HepG2 (cell line): ENCODE measurements around the gene ANKRD61. TPM values are rescaled to one million over a fixed set of nuclear protein-coding genes. Genes with fewer than 3 reads are reported as not detected.
A peak's percentile ranks its signal among the peaks of the same experiment; 100 is the strongest.

Experiments used
- AHR ChIP-seq: IDR thresholded peaks from 2 replicates; pipeline ENCODE4 v1.6.1; 2018; ENCODE audit warnings: missing genetic modification reagents, missing compliant biosample characterization
- ETV5 ChIP-seq: IDR thresholded peaks from 2 replicates; pipeline ENCODE4 v1.6.1; 2018; ENCODE audit warnings: missing biosample characterization, missing genetic modification reagents, inconsistent platforms, borderline replicate concordance
- FOSL2 ChIP-seq: sonication (generic); formaldehyde crosslinking; IDR thresholded peaks from 2 replicates; pipeline ENCODE4 v1.4.0; 2020; ENCODE audit warnings: missing genetic modification reagents
- NRL ChIP-seq: sonication (generic); formaldehyde crosslinking; IDR thresholded peaks from 2 replicates; pipeline ENCODE4 v1.5.0; 2020; ENCODE audit warnings: missing genetic modification reagents, mild to moderate bottlenecking, moderate library complexity, borderline replicate concordance
- RBM22 ChIP-seq: fragments of 200-400 bp; formaldehyde crosslinking; optimal IDR thresholded peaks from 2 replicates; pipeline ENCODE3; 2017; ENCODE audit warnings: mild to moderate bottlenecking, low read length, moderate library complexity
- RELA ChIP-seq: sonication (generic); formaldehyde crosslinking; IDR thresholded peaks from 2 replicates; pipeline ENCODE4 v1.4.0; 2020; ENCODE audit warnings: missing genetic modification reagents
- SALL1 ChIP-seq: sonication (generic); formaldehyde crosslinking; IDR thresholded peaks from 2 replicates; pipeline ENCODE4 v1.8.0; 2022; ENCODE audit warnings: mild to moderate bottlenecking, missing genetic modification reagents
- SAP130 ChIP-seq: IDR thresholded peaks from 2 replicates; pipeline ENCODE4 v1.6.1; 2016; ENCODE audit warnings: low read depth
- XRCC5 ChIP-seq: fragments of 200-400 bp; formaldehyde crosslinking; optimal IDR thresholded peaks from 2 replicates; pipeline ENCODE3; 2017; ENCODE audit warnings: mild to moderate bottlenecking, low read length
- polyA plus RNA-seq, 8 experiments: library from polyadenylated mRNA; depleted of rRNA in 3 of 8; stranded (reverse) in 7 of 8; unstranded in 1 of 8; fragments of >200 nt; fragmentation: Illumina TruSeq in 4 of 8; extraction: Trizol in 4 of 8; gene quantifications; 2 replicates each; pipeline versions ENCODE4 v1.2.1 to v1.2.3, GENCODE V29; 2011 to 2016; ENCODE audit warnings: low read depth in 4 of 8, missing spikeins in 1 of 8, mixed read lengths in 1 of 8; ENCODE audit not compliant: insufficient read depth in 1 of 8
- total RNA-seq, 5 experiments: library from RNA; depleted of rRNA; stranded (reverse); fragments of >200 nt; fragmentation: Illumina TruSeq; extraction: Trizol; gene quantifications; 2 replicates each; pipeline ENCODE4 v1.2.3, GENCODE V29; 2016; ENCODE audit warnings: low read depth in 1 of 5
- TF ChIP-seq, protein P1 (sequence below): sonication (generic); formaldehyde crosslinking; IDR thresholded peaks from 2 replicates; pipeline ENCODE4 v1.5.0; 2020; ENCODE audit warnings: mild to moderate bottlenecking, missing genetic modification reagents, moderate library complexity
- TF ChIP-seq, protein P2 (sequence below): sonication (generic); formaldehyde crosslinking; IDR thresholded peaks from 2 replicates; pipeline ENCODE4 v1.4.0; 2020; ENCODE audit warnings: missing genetic modification reagents
- TF ChIP-seq, protein P3 (sequence below): sonication (generic); IDR thresholded peaks from 2 replicates; pipeline ENCODE4 v1.6.1; 2016; ENCODE audit warnings: low read depth, borderline replicate concordance
- TF ChIP-seq, protein P4 (sequence below): sonication (generic); formaldehyde crosslinking; IDR thresholded peaks from 2 replicates; pipeline ENCODE4 v1.5.1; 2020; ENCODE audit warnings: mild to moderate bottlenecking, missing genetic modification reagents, moderate library complexity
- TF ChIP-seq, protein P5 (sequence below), 2 experiments: sonication (generic) in 1 of 2; formaldehyde crosslinking in 1 of 2; IDR thresholded peaks; 2 replicates each; pipeline versions ENCODE4 v1.4.0 to v1.6.1; 2018 to 2020; ENCODE audit warnings: missing genetic modification reagents in 2 of 2, borderline replicate concordance in 1 of 2, low read depth in 1 of 2, mild to moderate bottlenecking in 1 of 2, missing biosample characterization in 1 of 2

The ANKRD61 gene
- total and polyA plus RNA-seq, 2 of the 13 experiments (the other 11 are each of a cell fraction or from before 2014, with no cell fraction given) = 0.13 TPM; not detected in 1

GRCh38 chr7:6026011-6026819 lies 5.0 kb upstream of the ANKRD61 start (continued):
- TF ChIP-seq SAP130 (CRISPR knock-in tag) (peak; percentile 56), NRL (CRISPR knock-in tag) (peak; percentile 65; the same call in 1 of the 2 replicates), AHR (CRISPR knock-in tag) (0 out of 2 replicates have a peak, but pooled peaks have one; percentile 27), RELA (CRISPR knock-in tag) (no peak), XRCC5 (peak; percentile 70), ETV5 (CRISPR knock-in tag) (peak; percentile 31; the same call in 1 of the 2 replicates), SALL1 (CRISPR knock-in tag) (no peak), RBM22 (peak; percentile 64), FOSL2 (0 out of 2 replicates have a peak, but pooled peaks have one; percentile 6)
- TF ChIP-seq, protein P1, sequence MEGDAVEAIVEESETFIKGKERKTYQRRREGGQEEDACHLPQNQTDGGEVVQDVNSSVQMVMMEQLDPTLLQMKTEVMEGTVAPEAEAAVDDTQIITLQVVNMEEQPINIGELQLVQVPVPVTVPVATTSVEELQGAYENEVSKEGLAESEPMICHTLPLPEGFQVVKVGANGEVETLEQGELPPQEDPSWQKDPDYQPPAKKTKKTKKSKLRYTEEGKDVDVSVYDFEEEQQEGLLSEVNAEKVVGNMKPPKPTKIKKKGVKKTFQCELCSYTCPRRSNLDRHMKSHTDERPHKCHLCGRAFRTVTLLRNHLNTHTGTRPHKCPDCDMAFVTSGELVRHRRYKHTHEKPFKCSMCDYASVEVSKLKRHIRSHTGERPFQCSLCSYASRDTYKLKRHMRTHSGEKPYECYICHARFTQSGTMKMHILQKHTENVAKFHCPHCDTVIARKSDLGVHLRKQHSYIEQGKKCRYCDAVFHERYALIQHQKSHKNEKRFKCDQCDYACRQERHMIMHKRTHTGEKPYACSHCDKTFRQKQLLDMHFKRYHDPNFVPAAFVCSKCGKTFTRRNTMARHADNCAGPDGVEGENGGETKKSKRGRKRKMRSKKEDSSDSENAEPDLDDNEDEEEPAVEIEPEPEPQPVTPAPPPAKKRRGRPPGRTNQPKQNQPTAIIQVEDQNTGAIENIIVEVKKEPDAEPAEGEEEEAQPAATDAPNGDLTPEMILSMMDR = peak; percentile 58
- TF ChIP-seq, protein P2, sequence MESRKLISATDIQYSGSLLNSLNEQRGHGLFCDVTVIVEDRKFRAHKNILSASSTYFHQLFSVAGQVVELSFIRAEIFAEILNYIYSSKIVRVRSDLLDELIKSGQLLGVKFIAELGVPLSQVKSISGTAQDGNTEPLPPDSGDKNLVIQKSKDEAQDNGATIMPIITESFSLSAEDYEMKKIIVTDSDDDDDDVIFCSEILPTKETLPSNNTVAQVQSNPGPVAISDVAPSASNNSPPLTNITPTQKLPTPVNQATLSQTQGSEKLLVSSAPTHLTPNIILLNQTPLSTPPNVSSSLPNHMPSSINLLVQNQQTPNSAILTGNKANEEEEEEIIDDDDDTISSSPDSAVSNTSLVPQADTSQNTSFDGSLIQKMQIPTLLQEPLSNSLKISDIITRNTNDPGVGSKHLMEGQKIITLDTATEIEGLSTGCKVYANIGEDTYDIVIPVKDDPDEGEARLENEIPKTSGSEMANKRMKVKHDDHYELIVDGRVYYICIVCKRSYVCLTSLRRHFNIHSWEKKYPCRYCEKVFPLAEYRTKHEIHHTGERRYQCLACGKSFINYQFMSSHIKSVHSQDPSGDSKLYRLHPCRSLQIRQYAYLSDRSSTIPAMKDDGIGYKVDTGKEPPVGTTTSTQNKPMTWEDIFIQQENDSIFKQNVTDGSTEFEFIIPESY = peak; percentile 55; the same call in 1 of the 2 replicates
- TF ChIP-seq, protein P3, sequence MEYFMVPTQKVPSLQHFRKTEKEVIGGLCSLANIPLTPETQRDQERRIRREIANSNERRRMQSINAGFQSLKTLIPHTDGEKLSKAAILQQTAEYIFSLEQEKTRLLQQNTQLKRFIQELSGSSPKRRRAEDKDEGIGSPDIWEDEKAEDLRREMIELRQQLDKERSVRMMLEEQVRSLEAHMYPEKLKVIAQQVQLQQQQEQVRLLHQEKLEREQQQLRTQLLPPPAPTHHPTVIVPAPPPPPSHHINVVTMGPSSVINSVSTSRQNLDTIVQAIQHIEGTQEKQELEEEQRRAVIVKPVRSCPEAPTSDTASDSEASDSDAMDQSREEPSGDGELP = peak; percentile 53; the same call in 1 of the 2 replicates
- TF ChIP-seq, protein P4, sequence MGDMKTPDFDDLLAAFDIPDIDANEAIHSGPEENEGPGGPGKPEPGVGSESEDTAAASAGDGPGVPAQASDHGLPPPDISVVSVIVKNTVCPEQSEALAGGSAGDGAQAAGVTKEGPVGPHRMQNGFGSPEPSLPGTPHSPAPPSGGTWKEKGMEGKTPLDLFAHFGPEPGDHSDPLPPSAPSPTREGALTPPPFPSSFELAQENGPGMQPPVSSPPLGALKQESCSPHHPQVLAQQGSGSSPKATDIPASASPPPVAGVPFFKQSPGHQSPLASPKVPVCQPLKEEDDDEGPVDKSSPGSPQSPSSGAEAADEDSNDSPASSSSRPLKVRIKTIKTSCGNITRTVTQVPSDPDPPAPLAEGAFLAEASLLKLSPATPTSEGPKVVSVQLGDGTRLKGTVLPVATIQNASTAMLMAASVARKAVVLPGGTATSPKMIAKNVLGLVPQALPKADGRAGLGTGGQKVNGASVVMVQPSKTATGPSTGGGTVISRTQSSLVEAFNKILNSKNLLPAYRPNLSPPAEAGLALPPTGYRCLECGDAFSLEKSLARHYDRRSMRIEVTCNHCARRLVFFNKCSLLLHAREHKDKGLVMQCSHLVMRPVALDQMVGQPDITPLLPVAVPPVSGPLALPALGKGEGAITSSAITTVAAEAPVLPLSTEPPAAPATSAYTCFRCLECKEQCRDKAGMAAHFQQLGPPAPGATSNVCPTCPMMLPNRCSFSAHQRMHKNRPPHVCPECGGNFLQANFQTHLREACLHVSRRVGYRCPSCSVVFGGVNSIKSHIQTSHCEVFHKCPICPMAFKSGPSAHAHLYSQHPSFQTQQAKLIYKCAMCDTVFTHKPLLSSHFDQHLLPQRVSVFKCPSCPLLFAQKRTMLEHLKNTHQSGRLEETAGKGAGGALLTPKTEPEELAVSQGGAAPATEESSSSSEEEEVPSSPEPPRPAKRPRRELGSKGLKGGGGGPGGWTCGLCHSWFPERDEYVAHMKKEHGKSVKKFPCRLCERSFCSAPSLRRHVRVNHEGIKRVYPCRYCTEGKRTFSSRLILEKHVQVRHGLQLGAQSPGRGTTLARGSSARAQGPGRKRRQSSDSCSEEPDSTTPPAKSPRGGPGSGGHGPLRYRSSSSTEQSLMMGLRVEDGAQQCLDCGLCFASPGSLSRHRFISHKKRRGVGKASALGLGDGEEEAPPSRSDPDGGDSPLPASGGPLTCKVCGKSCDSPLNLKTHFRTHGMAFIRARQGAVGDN = peak; percentile 44
- TF ChIP-seq, protein P5, sequence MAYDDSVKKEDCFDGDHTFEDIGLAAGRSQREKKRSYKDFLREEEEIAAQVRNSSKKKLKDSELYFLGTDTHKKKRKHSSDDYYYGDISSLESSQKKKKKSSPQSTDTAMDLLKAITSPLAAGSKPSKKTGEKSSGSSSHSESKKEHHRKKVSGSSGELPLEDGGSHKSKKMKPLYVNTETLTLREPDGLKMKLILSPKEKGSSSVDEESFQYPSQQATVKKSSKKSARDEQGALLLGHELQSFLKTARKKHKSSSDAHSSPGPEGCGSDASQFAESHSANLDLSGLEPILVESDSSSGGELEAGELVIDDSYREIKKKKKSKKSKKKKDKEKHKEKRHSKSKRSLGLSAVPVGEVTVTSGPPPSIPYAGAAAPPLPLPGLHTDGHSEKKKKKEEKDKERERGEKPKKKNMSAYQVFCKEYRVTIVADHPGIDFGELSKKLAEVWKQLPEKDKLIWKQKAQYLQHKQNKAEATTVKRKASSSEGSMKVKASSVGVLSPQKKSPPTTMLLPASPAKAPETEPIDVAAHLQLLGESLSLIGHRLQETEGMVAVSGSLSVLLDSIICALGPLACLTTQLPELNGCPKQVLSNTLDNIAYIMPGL (CRISPR knock-in tag; IDR thresholded peaks at IDR 0.05; ENCODE audit: borderline replicate concordance in 1 of 2, low read depth in 1 of 2) = peak in 1 of 2 experiments; percentile 45; a peak in 1 of 4 replicates
